Stimulated activated naive CD8-positive, alpha-beta T cell treated with anti-CD3 and anti-CD28 coated beads, Interleukin-15, Interleukin-2, amounts not matched to agents 100 ng/mL and 50 ng/mL, for 24 hours (primary cell): ENCODE measurements around the gene STX3.
"Not testable (repeated sequence)": the region's sequence is repeated elsewhere in the genome, so short reads cannot be mapped to it uniquely, and the experiment has no call there.

Experiments used
- H3K27ac Mint-ChIP-seq: one replicate; pipeline ENCODE4 v1.8.0; 2021; ENCODE audit warnings: mild to moderate bottlenecking, mixed read lengths
- H3K27me3 Mint-ChIP-seq: one replicate; pipeline ENCODE4 v1.8.0; 2021; ENCODE audit warnings: mixed read lengths
- H3K36me3 Mint-ChIP-seq: one replicate; pipeline ENCODE4 v1.8.0; 2021; ENCODE audit warnings: low read depth, mixed read lengths
- H3K4me1 Mint-ChIP-seq: one replicate; pipeline ENCODE4 v1.8.0; 2021; ENCODE audit warnings: low read depth, mixed read lengths
- H3K4me3 Mint-ChIP-seq: one replicate; pipeline ENCODE4 v1.8.0; 2021; ENCODE audit warnings: mild to moderate bottlenecking, mixed read lengths
- H3K9me3 Mint-ChIP-seq: one replicate; pipeline ENCODE4 v1.8.0; 2021; ENCODE audit warnings: mixed read lengths

The STX3 gene

DNA sequence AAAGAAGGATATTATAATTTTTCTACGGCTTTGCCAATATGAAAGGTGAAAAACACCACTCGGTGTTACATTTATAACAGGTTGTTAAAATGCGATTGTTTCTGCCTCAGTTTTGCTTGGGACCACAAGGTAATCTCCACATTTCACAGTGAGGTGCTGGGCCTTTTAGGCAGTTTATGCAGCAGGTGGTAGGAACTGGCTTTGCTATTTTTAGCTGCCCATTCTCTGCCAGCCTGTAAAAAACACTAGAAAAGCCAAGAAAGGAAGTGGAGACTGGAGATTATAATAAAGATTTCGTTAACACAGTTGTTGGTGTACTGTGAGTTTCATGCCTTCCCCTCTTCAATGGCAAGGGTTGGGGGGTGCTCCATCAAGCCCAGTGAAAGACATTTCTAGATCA is 63.4 kb downstream of the STX3 start:
- H3K4me1 Mint-ChIP-seq = peaks cover 19% of the 10 kb centered on the region

DNA sequence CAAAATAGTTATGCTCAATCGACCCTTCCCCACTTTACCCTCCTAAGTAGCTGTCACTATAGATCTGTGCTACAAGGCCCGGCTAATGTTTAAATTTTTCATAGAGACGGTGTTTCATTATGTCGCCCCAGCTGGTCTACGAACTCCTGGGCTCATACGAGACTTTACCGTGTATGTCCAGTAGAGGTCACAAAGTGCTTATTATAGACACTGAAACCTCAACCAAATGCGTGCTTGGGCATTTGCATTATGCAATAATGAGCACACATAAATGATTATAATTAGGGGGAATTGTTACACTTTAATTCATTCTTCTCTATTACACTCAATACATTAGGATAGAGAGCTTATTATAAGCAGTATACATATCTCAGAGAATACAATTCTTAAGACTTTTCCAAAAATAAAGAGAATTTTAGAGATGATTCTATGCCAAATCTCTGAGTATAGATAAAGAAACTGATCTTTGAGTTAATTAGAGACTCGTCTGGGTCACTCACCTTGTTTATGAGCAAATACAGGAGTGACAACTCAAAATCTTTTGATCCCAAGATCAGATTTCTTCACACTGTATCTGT is 67.9 kb downstream of the STX3 start:
- peaks cover 14% of the 10 kb centered on the region for H3K4me1 Mint-ChIP-seq
- H3K27ac Mint-ChIP-seq = no peak overlapping the region
- H3K36me3 Mint-ChIP-seq = no peaks in the 10 kb centered on the region
- H3K9me3 Mint-ChIP-seq = no peaks in the 10 kb centered on the region
- H3K27me3 Mint-ChIP-seq = no peaks in the 10 kb centered on the region
- no peak overlapping the region for H3K4me3 Mint-ChIP-seq

More for the DNA sequence above, 63.4 kb downstream of the STX3 start:
- Mint-ChIP-seq H3K9me3 (no peaks in the 10 kb centered on the region), H3K36me3 (no peaks in the 10 kb centered on the region), H3K4me3 (no peak overlapping the region), H3K27me3 (no peaks in the 10 kb centered on the region), H3K27ac (no peak overlapping the region)

DNA sequence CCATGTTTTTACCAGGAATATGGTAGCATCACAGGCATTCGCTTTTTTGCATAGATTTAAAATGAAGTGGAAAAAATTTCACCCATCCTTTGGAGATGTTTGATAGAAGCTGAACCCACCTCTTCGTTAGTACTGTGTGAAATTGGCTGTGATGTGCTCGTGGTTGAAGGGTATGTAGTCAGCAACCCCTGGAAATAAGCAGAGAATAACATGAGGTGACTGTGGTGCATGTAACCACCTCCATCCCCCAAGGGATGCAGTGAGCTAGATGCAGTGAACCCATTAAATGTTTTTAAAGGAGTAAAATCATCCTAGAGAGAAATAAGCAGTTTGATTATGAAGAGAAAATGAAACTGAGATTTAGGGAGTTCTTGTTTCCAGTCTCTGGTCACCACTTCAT is 74.2 kb downstream of the STX3 start:
- Mint-ChIP-seq H3K4me3 (no peak overlapping the region), H3K4me1 (peaks cover 8% of the 10 kb centered on the region), H3K36me3 (no peaks in the 10 kb centered on the region), H3K27me3 (no peaks in the 10 kb centered on the region), H3K9me3 (no peaks in the 10 kb centered on the region), H3K27ac (no peak overlapping the region)

DNA sequence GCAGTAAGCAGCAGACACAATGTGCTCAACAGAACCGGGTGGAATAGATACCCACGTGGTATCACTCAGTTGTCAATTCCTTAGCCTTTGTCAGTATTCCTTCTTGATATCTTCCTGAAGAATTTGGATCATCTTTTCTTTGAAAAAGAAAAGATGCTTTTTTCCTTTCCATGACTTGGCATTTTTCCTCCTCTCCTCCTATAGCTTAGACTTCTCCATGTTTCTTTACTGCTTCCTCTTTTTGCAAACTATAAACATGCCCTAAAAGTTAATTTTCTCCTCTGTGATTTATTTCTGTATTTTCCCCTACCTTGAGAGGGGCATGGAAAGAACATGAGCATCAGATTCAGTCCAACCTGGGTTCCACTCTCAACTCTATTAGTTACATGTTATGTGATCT is 78.4 kb downstream of the STX3 start:
- H3K27ac Mint-ChIP-seq = no peak overlapping the region
- no peaks in the 10 kb centered on the region for H3K9me3 Mint-ChIP-seq
- peaks cover 4% of the 10 kb centered on the region for H3K27me3 Mint-ChIP-seq
- no peaks in the 10 kb centered on the region for H3K36me3 Mint-ChIP-seq
- peaks cover 8% of the 10 kb centered on the region for H3K4me1 Mint-ChIP-seq
- no peak overlapping the region for H3K4me3 Mint-ChIP-seq

DNA sequence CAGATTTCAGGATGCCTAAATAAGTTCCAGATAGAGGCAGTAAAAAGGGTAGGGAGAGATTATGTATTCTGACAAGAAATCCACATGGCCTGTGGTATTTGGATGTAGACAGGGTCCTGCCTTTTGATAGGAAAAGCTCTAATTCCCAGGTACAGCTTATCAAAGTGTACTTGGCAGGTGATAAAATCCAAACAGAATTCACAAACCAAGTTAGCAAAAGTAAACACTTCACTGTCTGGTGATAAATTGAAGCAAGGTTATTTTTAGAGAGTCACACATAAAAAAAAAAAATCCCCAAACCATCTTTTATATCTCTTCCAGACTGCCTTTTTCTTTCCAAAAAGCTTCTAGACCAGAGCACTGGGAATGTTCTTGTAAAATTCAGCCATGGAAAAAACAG is 84.4 kb downstream of the STX3 start:
- no peak overlapping the region for H3K4me3 Mint-ChIP-seq
- H3K27ac Mint-ChIP-seq = no peak overlapping the region
- H3K9me3 Mint-ChIP-seq = no peaks in the 10 kb centered on the region
- peaks cover 7% of the 10 kb centered on the region for H3K27me3 Mint-ChIP-seq
- no peaks in the 10 kb centered on the region for H3K36me3 Mint-ChIP-seq
- H3K4me1 Mint-ChIP-seq = no peaks in the 10 kb centered on the region

DNA sequence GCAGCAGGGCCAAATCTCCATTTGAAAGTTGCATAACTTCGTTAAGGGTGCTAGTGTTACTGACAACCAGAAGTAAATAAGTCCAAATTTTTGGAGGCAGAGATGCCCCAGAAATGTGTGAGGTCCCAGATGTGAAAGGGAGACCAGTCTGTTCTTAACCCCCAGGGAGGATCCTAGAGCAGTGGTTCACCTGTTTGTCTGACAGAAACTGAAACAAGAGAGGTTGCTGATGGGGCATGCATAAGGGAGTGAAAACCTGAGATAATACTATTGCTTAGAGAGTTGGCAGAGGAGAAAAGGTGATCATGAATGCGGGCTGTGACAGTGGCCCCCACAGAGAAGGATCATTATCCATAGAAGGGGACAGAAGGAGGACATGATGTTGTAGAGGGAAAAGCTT is 86.3 kb downstream of the STX3 start:
- H3K4me1 Mint-ChIP-seq = no peaks in the 10 kb centered on the region
- no peak overlapping the region for H3K4me3 Mint-ChIP-seq
- H3K36me3 Mint-ChIP-seq = no peaks in the 10 kb centered on the region

DNA sequence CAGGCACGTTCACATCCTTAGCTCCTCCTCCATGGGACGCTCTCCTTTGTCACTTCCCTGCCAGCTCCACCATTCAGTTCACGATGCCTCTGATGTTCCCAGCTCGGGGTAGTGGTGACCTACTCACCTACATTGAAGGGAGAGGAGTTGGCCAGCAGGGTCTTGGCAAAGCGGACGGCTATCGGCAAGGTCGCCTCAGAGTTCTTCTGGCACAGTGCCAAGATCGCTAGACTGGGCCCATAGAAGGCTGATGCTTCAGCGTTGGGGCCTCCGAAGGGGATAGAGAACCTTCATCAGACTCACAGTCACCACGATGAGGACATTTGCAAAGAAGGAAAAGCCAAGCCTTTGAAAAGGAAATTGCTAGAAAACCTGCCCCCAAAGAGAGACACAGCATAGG is 87.1 kb downstream of the STX3 start:
- H3K27me3 Mint-ChIP-seq = peaks cover 3% of the 10 kb centered on the region
- H3K4me1 Mint-ChIP-seq = no peaks in the 10 kb centered on the region
- H3K9me3 Mint-ChIP-seq = peaks cover under 1% of the 10 kb centered on the region
- H3K36me3 Mint-ChIP-seq = no peaks in the 10 kb centered on the region
- H3K27ac Mint-ChIP-seq = no peak overlapping the region
- H3K4me3 Mint-ChIP-seq = no peak overlapping the region

More for the DNA sequence above, 86.3 kb downstream of the STX3 start:
- Mint-ChIP-seq H3K27ac (no peak overlapping the region), H3K27me3 (peaks cover 3% of the 10 kb centered on the region), H3K9me3 (no peaks in the 10 kb centered on the region)

DNA sequence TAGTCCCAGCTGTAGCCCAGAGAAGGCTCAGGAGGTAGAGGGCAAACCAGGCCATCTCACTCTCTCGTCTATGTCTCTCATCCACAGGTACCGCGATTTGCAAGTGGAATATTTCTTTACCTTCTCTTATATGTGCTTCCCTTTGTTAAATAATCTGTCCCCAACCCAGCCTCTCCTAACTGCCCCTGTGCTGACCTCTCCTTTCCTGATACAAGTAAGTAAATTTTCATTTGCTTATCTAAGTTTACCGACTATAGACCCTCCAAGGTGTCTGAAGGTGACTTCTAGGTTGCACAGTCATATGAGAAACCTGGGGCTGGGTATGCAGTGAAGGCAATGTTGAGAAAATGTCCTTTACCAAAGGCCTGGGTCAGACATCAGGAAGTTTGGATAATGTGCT is 90.2 kb downstream of the STX3 start, which contains the start of gene CBLIF:
Gene CBLIF, minus strand, starts transcription at position 101 of the 400 bp plus-strand sequence. Its CDS starts 46 bp downstream, at position 55.
- Mint-ChIP-seq H3K27ac (no peak within 1 kb of the TSS), H3K9me3 (peaks cover 3% of the 10 kb centered on the region), H3K27me3 (peaks cover 7% of the 10 kb centered on the region), H3K36me3 (no peaks in the 10 kb centered on the region), H3K4me1 (no peaks in the 10 kb centered on the region), H3K4me3 (no peak within 1 kb of the TSS)

DNA sequence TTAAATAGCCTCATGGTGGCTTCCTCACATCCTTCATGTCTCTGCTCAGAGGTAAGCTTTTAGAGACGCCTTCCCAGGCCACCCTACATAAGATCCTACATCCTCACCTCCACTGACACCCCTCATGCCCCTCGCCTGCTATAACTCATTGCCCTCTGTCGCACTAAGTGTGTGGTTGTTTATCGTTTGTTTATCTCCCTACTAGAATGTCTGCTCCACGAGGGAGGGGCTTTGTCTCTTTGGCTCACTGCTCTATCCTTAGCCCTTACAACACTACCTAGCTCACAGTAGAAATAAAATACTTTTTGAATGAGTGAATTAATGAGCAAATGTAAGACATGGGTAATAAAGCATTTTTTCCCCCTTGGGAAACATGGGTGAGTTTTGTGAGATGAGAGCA is 91.4 kb downstream of the STX3 start:
- Mint-ChIP-seq H3K4me3 (no peak overlapping the region), H3K4me1 (no peaks in the 10 kb centered on the region), H3K27me3 (peaks cover 7% of the 10 kb centered on the region), H3K36me3 (no peaks in the 10 kb centered on the region), H3K9me3 (peaks cover 3% of the 10 kb centered on the region), H3K27ac (no peak overlapping the region)

DNA sequence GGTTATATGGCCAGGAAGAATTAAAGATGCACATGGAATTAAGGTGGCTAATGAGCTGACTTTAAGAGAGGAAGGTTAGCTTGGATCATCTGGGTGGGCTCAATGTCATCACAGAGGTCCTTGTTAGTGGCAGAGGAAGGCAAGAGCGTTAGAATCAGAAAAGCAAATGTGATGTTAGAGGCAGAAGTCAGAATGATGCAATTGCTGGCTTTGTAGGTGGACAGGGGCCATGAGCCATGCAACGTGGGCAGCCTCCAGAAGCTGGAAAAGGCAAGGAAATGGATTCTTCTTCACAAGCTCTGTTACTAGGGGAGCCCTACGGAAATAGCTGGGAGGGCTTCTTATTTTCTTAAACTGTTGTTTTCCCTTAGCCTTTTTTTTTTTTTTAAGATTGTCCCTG is 92.5 kb downstream of the STX3 start:
- H3K4me1 Mint-ChIP-seq = no peaks in the 10 kb centered on the region
- peaks cover 3% of the 10 kb centered on the region for H3K9me3 Mint-ChIP-seq
- no peak overlapping the region for H3K4me3 Mint-ChIP-seq
- H3K36me3 Mint-ChIP-seq = no peaks in the 10 kb centered on the region
- peaks cover 4% of the 10 kb centered on the region for H3K27me3 Mint-ChIP-seq
- H3K27ac Mint-ChIP-seq = no peak overlapping the region

DNA sequence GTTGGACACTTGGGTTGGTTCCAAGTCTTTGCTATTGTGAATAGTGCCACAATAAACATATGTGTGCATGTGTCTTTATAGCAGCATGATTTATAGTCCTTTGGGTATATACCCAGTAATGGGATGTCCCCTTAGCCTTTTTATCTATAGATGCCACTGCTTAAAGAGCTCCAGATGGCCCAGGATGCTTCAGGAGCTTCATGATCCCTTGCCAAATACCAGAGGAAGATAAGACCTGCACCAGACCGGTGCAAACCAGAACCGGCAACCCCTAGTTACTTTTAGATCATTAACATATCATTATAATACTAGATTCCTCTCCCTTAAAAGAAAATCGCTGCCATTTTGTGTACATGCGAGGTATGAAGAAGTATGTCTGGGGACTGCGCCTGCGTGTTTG is 93.3 kb downstream of the STX3 start:
- not testable (repeated sequence) for H3K4me1 Mint-ChIP-seq, H3K36me3 Mint-ChIP-seq, H3K4me3 Mint-ChIP-seq, H3K27ac Mint-ChIP-seq, H3K9me3 Mint-ChIP-seq, H3K27me3 Mint-ChIP-seq

DNA sequence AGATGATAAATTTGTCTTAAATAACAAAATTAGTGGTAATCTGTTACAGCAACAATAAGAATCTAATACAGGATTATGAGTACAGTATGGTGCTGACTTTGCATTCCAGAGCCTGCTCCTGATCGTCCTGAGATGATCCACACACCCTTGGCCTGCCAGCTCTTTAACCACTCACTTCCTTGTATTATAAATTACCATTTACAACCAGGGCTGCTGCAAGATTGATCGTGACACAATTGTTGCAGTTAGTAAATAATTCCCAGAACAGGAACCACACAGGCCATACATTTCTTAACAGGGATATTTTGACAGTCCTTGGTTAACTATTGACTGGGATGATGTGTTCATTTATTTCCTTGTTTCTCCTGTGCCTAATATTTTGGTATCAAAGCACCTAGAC is 94.0 kb downstream of the STX3 start:
- no peaks in the 10 kb centered on the region for H3K4me1 Mint-ChIP-seq
- H3K36me3 Mint-ChIP-seq = no peaks in the 10 kb centered on the region
- H3K27ac Mint-ChIP-seq = no peak overlapping the region
- H3K9me3 Mint-ChIP-seq = peaks cover 3% of the 10 kb centered on the region
- H3K4me3 Mint-ChIP-seq = no peak overlapping the region
- peaks cover 4% of the 10 kb centered on the region for H3K27me3 Mint-ChIP-seq

DNA sequence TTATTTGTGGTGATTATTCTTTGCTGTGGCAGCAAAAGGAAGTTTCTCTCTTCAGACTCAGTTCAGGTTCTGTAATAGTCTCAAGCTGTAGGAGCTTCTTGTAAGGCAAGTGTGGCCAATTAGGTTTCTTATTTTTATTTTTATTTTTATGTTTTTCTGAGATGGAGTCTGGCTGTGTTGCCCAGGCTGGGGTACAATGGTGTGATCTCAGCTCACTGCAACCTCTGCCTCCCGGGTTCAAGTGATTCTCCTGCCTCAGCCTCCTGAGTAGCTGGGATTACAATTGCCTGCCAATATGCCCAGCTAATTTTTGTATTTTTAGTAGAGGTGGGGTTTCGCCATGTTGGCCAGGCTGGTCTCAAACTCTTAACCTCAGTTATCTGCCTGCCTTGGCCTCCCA is 94.4 kb downstream of the STX3 start:
- H3K36me3 Mint-ChIP-seq, H3K27ac Mint-ChIP-seq, H3K4me1 Mint-ChIP-seq, H3K4me3 Mint-ChIP-seq, H3K9me3 Mint-ChIP-seq, H3K27me3 Mint-ChIP-seq: not testable (repeated sequence)

DNA sequence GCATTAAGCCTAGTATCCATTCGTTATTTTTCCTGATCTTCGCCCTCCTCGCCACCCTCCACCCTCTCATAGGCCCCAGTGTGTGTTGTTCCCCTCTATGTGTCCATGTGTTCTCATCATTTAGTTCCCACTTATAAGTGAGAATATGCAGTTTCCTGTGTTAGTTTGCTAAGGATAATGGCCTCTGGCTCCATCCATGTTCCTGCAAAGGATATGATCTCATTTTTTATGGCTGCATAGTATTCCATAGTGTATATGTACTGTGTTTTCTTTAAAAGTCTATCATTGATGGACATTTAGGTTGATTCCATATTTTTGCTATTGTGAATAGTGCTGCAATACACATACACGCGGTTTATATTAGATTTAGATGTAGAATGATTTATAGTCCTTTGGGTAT is 96.2 kb downstream of the STX3 start:
- not testable (repeated sequence) for H3K9me3 Mint-ChIP-seq, H3K36me3 Mint-ChIP-seq, H3K4me3 Mint-ChIP-seq, H3K27ac Mint-ChIP-seq, H3K4me1 Mint-ChIP-seq
- H3K27me3 Mint-ChIP-seq = peaks cover 11% of the 10 kb centered on the region

DNA sequence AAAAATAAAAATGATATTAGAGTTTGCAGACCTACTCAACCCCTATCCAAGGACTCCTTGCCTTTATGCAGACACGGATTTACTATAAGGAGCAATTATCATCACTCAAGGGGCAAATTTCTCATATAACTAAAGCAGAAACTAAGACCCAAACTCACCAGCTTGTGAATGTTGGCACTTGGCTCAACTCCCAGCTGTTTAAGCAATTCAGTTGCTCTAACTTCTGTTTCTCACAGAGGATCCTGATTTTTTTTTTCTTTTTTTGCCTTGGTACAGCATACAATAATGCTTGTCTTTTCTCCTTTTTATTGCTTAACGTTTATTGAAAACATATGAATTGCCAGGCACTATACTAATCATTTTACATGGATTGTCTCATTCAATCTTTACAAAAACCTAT is 99.7 kb downstream of the STX3 start:
- H3K27me3 Mint-ChIP-seq = peaks cover 8% of the 10 kb centered on the region
- no peaks in the 10 kb centered on the region for H3K9me3 Mint-ChIP-seq
- peaks cover 29% of the 10 kb centered on the region for H3K4me1 Mint-ChIP-seq
- H3K27ac Mint-ChIP-seq = no peak overlapping the region
- H3K36me3 Mint-ChIP-seq = no peaks in the 10 kb centered on the region
- no peak overlapping the region for H3K4me3 Mint-ChIP-seq
